HG03066 (cell line): Measurements from ENCODE around the gene ESRRB.

ENCODE experiments used
- ATAC-seq: cut with Tn5 transposase; IDR thresholded peaks from one replicate; pipeline ENCODE4 v1.9.1; 2021; ENCODE audit warnings: low read depth; ENCODE audit not compliant: unreplicated experiment

ESRRB gene

GRCh38 chr14:76439237-76439775 lies 63.4 kb downstream of the ESRRB start:
- ATAC-seq = no peak

- no peak for ATAC-seq
Measured at GRCh38 chr14:76446486-76446885, 70.5 kb downstream of the ESRRB start.

GRCh38 chr14:76446921-76447320 lies 71.0 kb downstream of the ESRRB start:
- no peak for ATAC-seq

GRCh38 chr14:76450476-76450875 lies 74.5 kb downstream of the ESRRB start:
- no peak for ATAC-seq

- ATAC-seq = no peak
Measured at GRCh38 chr14:76456200-76456599, 80.3 kb downstream of the ESRRB start.

- no peak for ATAC-seq
Measured at GRCh38 chr14:76456891-76457586, 81.1 kb downstream of the ESRRB start.

- no peak for ATAC-seq
Measured at GRCh38 chr14:76457841-76458240, 81.9 kb downstream of the ESRRB start.

GRCh38 chr14:76461886-76462285 lies 85.9 kb downstream of the ESRRB start:
- ATAC-seq = no peak

GRCh38 chr14:76462330-76462729 lies 86.4 kb downstream of the ESRRB start:
- no peak for ATAC-seq

- ATAC-seq = no peak
Measured at GRCh38 chr14:76463105-76463504, 87.2 kb downstream of the ESRRB start.

- ATAC-seq = no peak
Measured at GRCh38 chr14:76464856-76465255, 88.9 kb downstream of the ESRRB start.

- ATAC-seq = no peak
Measured at GRCh38 chr14:76465664-76466063, 89.7 kb downstream of the ESRRB start.

- ATAC-seq = no peak
Measured at GRCh38 chr14:76467711-76468155, 91.8 kb downstream of the ESRRB start.

- no peak for ATAC-seq
Measured at GRCh38 chr14:76472199-76472723, 96.3 kb downstream of the ESRRB start.

GRCh38 chr14:76473481-76474263 lies 97.7 kb downstream of the ESRRB start:
- no peak for ATAC-seq

GRCh38 chr14:76480426-76480825 lies 104.5 kb downstream of the ESRRB start:
- no peak for ATAC-seq

- ATAC-seq = no peak
Measured at GRCh38 chr14:76484355-76484754, 108.4 kb downstream of the ESRRB start.

- no peak for ATAC-seq
Measured at GRCh38 chr14:76486251-76486743, 110.4 kb downstream of the ESRRB start.

- ATAC-seq = no peak
Measured at GRCh38 chr14:76488551-76488950, 112.6 kb downstream of the ESRRB start.

- no peak for ATAC-seq
Measured at GRCh38 chr14:76489667-76490066, 113.7 kb downstream of the ESRRB start.

GRCh38 chr14:76490111-76490510 lies 114.2 kb downstream of the ESRRB start:
- ATAC-seq = no peak
